H1 (cell line): ENCODE measurements around the gene UBR2.

ENCODE experiments used
- EP300 ChIP-seq, 2 experiments: IDR thresholded peaks; 1 replicate in 1 of 2; 2 replicates in 1 of 2; pipeline ENCODE4 v1.6.1; 2011 to 2012; ENCODE audit warnings: low read depth in 2 of 2, low read length in 2 of 2, mild to moderate bottlenecking in 2 of 2, borderline replicate concordance in 1 of 2, inconsistent platforms in 1 of 2, moderate library complexity in 1 of 2
- GABPA ChIP-seq: IDR thresholded peaks from 2 replicates; pipeline ENCODE4 v1.6.1; 2011; ENCODE audit warnings: mild to moderate bottlenecking, low read length, moderate library complexity, borderline replicate concordance; ENCODE audit not compliant: insufficient read depth

DNA sequence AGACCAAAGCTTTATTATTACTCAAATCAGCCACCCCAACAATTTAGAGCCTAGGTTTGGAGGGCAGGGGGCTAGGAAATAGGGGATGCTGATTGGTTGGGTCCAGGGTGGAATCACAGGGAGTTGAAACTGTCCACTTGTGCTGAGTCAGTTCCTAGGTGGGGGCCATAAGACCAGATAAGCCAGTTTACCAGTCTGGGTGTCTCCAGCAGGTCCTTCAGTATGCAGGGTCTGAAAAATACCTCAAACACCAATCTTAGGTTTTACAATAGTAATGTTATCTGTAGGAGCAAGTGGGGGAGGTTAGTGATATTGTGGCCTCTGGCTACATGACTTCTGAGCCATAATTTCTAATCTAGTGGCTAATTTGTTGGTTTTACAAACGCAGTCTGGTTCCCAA is 63.2 kb downstream of the UBR2 start:
- no peak for TF ChIP-seq GABPA
- TF ChIP-seq EP300 (IDR thresholded peaks at IDR 0.05; ENCODE audit: borderline replicate concordance in 1 of 2, low read depth in 2 of 2, low read length in 2 of 2): no peak
